WERI-Rb-1 (cell line): ENCODE data around the gene TSBP1.
"Not testable (repeated sequence)": the region's sequence is repeated elsewhere in the genome, so short reads cannot be mapped to it uniquely, and the experiment has no call there.

Experiments used
- DNase-seq: peaks from one replicate; pipeline ENCODE4 v3.0.0-alpha.2; 2020
- H3K27ac ChIP-seq: fragments of 250-450 bp; sonication (Bioruptor Pico); 2 replicates; pipeline ENCODE4 v1.5.1; 2020; ENCODE audit warnings: mild to moderate bottlenecking, moderate library complexity
- H3K27me3 ChIP-seq: fragments of 250-450 bp; sonication (Bioruptor Pico); 2 replicates; pipeline ENCODE4 v1.5.1; 2021; ENCODE audit warnings: mild to moderate bottlenecking, low read depth, moderate library complexity; ENCODE audit not compliant: insufficient read depth, severe bottlenecking
- H3K36me3 ChIP-seq: fragments of 250-450 bp; sonication (Bioruptor Pico); 2 replicates; pipeline ENCODE4 v1.5.1; 2020; ENCODE audit warnings: mild to moderate bottlenecking, moderate library complexity
- H3K4me3 ChIP-seq: 2 replicates; pipeline ENCODE4 v1.5.1; 2011; ENCODE audit warnings: low read depth, mild to moderate bottlenecking, control low read depth, low read length
- H3K9me3 ChIP-seq: fragments of 250-450 bp; sonication (Bioruptor Pico); 2 replicates; pipeline ENCODE4 v1.5.1; 2021; ENCODE audit warnings: mild to moderate bottlenecking, moderate library complexity; ENCODE audit not compliant: severe bottlenecking
- TF ChIP-seq, protein P1 (sequence below): IDR thresholded peaks from 2 replicates; pipeline ENCODE4 v1.5.1; 2011; ENCODE audit warnings: low read depth, mild to moderate bottlenecking, control low read depth, inconsistent platforms, low read length

The TSBP1 gene

DNA sequence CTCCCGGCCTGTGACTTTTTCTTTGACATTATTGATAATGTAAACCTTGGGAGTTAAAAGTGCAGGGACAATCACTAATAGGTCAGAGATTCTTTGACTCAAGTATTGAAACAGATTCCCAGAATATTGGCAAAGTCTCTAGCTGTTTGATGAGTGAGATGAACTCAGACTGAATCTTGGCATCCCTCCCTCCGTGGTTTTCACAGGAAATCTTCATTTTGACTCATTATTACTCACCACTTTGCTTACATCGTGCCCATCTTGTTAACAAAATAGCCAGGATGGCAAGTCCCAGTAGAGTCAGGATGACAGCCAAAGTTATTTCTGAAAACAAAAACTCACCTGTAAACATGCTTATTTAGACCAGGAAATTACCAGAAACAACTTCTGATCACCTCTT is 2.0 kb downstream of the TSBP1 start:
- H3K27me3 ChIP-seq: peaks cover 72% of the 10 kb centered on the region
- no peaks in the 10 kb centered on the region for H3K36me3 ChIP-seq
- TF ChIP-seq, protein P1, sequence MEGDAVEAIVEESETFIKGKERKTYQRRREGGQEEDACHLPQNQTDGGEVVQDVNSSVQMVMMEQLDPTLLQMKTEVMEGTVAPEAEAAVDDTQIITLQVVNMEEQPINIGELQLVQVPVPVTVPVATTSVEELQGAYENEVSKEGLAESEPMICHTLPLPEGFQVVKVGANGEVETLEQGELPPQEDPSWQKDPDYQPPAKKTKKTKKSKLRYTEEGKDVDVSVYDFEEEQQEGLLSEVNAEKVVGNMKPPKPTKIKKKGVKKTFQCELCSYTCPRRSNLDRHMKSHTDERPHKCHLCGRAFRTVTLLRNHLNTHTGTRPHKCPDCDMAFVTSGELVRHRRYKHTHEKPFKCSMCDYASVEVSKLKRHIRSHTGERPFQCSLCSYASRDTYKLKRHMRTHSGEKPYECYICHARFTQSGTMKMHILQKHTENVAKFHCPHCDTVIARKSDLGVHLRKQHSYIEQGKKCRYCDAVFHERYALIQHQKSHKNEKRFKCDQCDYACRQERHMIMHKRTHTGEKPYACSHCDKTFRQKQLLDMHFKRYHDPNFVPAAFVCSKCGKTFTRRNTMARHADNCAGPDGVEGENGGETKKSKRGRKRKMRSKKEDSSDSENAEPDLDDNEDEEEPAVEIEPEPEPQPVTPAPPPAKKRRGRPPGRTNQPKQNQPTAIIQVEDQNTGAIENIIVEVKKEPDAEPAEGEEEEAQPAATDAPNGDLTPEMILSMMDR: no peak
- H3K27ac ChIP-seq: no peak overlapping the region
- H3K4me3 ChIP-seq: no peak overlapping the region
- H3K9me3 ChIP-seq: no peaks in the 10 kb centered on the region
- no peak for DNase-seq

DNA sequence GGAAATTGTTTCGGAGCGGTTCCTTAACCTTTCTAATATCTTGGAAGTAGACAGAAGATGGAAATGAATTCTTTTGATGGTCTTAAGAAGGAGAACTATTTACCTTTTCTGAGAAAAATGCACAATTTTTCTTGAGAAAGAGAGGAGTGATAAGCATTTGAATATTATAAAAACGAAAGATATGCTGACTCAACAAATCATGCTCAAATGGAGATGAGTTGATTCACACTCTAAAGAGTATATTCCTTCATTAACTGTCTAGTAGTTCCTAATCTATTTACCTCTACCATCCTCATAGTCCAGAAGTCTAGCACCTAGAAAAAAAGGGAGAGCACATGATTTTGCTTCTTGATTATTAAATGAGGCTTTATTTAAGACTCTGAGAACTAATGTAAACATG is 4.1 kb downstream of the TSBP1 start:
- TF ChIP-seq, protein P1: no peak
- peaks cover 72% of the 10 kb centered on the region for H3K27me3 ChIP-seq
- no peaks in the 10 kb centered on the region for H3K9me3 ChIP-seq
- no peak overlapping the region for H3K4me3 ChIP-seq
- H3K27ac ChIP-seq: no peak overlapping the region
- H3K36me3 ChIP-seq: no peaks in the 10 kb centered on the region
- no peak for DNase-seq

DNA sequence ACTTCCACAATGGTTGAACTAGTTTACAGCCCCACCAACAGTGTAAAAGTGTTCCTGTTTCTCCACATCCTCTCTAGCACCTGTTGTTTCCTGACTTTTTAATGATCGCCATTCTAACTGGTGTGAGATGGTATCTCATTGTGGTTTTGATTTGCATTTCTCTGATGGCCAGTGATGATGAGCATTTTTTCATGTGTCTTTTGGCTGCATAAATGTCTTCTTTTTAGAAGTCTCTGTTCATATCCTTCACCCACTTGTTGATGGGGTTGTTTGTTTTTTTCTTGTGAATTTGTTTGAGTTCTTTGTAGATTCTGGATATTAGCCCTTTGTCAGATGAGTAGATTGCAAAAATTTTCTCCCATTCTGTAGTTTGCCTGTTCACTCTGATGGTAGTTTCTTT is 12.5 kb downstream of the TSBP1 start:
- not testable (repeated sequence) for H3K36me3 ChIP-seq, H3K27ac ChIP-seq, H3K4me3 ChIP-seq, DNase-seq, H3K9me3 ChIP-seq
- peaks cover 13% of the 10 kb centered on the region for H3K27me3 ChIP-seq

DNA sequence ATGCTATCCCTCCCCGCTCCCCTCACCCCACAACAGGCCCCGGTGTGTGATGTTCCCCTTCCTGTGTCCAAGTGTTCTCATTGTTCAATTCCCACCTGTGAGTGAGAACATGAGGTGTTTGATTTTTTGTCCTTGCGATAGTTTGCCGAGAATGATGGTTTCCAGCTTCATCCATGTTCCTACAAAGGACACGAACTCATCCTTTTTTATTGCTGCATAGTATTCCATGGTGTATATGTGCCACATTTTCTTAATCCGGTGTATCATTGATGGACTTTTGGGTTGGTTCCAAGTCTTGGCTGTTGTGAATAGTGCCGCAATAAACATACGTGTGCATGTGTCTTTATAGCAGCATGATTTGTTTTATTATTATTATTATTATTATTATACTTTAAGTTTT is 13.2 kb downstream of the TSBP1 start:
- H3K4me3 ChIP-seq, H3K27ac ChIP-seq, H3K27me3 ChIP-seq, H3K36me3 ChIP-seq, H3K9me3 ChIP-seq, DNase-seq: not testable (repeated sequence)

DNA sequence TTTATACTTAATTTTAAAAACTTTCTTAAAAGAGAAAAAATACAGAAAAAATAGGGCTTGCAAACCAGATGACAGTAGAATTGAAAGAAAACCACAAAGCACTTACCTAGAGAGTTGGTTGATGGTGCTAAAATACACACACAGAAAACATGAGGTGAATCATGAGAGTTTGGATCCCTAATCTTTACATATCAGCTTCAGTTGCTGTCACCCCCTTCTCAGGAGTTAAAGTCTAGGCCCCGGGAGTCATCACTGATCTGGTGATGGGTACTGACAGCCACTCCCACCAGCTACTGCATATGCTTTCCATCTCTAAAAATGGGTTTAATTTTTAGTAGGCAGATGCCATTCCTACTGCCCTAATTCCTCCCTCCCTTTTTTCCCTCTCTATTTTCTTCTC is 16.7 kb downstream of the TSBP1 start:
- Histone ChIP-seq H3K4me3 (no peak overlapping the region), H3K9me3 (no peaks in the 10 kb centered on the region), H3K36me3 (no peaks in the 10 kb centered on the region), H3K27ac (no peak overlapping the region), H3K27me3 (peaks cover under 1% of the 10 kb centered on the region)
- TF ChIP-seq, protein P1: no peak
- DNase-seq: no peak

DNA sequence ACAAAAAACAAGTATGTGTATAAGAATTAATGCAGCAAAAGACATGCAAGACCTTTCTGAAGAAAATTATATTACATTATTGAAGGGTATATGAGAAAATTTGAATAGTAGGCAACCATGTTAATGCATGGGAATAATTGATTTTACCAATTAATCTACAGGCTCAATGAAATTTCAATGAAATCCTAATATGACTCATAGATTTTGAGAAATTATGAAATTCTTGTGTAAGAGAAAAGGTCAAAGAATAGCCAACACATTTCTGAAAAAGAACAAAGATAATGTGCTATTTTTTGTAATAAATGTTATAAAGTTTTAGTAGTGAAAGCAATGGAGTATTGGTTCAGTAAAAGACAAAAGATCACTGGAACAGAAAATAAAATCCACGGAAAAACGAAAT is 18.4 kb downstream of the TSBP1 start:
- H3K4me3 ChIP-seq: no peak overlapping the region
- H3K9me3 ChIP-seq: no peaks in the 10 kb centered on the region
- H3K36me3 ChIP-seq: no peaks in the 10 kb centered on the region
- peaks cover 9% of the 10 kb centered on the region for H3K27me3 ChIP-seq
- no peak overlapping the region for H3K27ac ChIP-seq
- TF ChIP-seq, protein P1: no peak
- no peak for DNase-seq

DNA sequence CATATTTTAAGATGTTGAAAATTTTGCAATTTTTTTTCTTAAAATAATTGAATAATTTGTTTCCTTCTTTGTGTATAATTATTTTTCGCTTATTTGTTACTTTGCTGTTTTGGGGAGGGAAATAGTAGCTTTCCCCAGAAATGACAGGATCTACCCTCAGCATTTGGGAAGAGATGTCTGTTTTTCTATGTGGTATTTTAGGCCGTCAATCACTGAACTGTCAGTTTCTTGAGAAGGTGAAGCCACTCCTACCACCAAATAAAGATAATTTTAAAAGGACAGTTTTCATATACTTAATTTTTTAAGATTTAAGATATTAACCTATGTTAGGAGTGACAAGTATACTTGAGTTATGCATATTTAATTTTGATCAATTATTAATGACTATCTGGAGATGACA is 31.5 kb downstream of the TSBP1 start:
- Histone ChIP-seq H3K4me3 (no peak overlapping the region), H3K36me3 (no peaks in the 10 kb centered on the region), H3K27ac (no peak overlapping the region), H3K27me3 (peaks cover 5% of the 10 kb centered on the region), H3K9me3 (no peaks in the 10 kb centered on the region)
- no peak for DNase-seq
- TF ChIP-seq, protein P1: no peak
